Stimulated activated CD4-positive, alpha-beta T cell treated with anti-CD3 and anti-CD28 coated beads, Interleukin-15, amount 100 ng/mL, for 48 hours (primary cell): Measurements from ENCODE around the gene YOD1.

Experiments used
- DNase-seq, 2 donors: peaks; one replicate each; pipeline ENCODE4 v3.0.0-alpha.2; 2020; ENCODE audit warnings: low read depth in 2 of 2

YOD1 gene

DNA sequence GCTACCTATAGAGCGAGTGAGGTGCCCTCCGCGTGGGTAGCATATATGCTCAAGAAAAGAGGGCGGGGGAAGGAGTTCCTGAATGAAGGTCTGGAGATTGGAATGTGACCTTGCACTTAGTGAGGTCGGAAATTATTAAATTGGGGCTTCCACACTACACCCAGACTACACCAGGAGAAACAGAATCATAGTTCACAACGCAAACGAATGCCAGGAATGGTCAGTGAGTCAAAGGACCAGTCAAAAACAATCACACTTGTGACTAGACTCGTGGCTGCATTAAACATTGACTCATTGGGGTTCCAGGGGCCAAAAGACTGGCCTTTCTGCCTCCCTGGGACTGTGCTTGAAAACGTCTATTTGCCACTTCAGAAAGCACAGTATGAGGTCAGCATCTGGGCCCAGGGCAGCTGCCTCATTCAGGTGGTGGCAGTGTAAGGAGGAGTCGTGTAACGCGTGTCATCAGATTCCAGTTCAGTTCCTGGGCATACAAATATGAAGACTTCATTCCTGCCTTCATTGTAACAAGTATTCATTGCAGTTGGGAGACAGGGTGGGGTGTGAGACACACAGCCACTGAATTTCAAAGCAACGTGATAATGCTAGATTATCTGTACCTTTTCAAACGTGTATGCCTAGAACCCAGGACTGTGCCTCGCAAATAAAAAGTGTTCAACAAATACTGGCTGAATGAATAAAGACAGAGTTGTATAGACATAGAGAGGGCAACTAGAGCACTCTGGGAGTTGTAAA is at the start of gene YOD1:
TSS of gene YOD1 (minus strand) at position 18 of the 753 bp plus-strand sequence. CDS start 178 bp downstream, outside the sequence.
- DNase-seq: no peak

DNA sequence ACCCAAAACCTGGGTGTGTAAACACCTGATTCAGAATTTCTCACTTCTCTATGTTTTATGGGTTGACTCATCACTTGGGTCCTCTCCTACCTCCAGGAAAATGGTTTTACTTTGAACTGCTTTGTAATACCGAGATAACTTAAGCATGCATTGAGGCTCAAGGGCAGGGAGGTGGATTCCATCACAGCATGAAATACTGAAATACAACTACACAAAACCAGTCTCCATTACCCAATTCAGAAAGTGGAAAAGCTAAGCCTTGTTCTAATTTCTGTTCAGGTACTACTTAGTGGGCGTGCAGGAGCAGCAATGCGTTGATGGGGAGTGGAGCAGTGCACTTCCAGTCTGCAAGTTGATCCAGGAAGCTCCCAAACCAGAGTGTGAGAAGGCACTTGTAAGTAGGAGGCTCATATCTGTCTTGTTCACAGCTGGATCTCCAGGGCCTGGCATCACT is 46.9 kb upstream of the YOD1 start:
- DNase-seq: peak; percentile 14 to 19

DNA sequence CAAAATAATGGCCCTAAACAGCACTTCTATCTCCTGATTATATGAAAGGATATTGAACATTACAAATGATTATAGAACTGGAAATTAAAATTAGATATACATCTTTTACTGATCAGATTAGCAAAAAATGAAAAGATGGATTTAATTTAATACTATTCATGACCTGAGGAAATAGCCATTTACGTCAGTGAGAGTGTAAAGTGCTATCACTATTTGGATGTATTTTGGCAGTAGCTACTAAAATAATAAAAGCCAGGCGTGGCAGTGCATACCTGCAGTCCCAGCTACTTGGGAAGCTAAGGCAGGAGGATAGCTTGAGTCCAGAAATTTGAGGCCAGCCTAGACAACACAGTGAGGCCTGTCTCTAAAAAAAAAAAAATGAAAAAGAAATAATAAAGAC is 42.9 kb upstream of the YOD1 start:
- no peak for DNase-seq

DNA sequence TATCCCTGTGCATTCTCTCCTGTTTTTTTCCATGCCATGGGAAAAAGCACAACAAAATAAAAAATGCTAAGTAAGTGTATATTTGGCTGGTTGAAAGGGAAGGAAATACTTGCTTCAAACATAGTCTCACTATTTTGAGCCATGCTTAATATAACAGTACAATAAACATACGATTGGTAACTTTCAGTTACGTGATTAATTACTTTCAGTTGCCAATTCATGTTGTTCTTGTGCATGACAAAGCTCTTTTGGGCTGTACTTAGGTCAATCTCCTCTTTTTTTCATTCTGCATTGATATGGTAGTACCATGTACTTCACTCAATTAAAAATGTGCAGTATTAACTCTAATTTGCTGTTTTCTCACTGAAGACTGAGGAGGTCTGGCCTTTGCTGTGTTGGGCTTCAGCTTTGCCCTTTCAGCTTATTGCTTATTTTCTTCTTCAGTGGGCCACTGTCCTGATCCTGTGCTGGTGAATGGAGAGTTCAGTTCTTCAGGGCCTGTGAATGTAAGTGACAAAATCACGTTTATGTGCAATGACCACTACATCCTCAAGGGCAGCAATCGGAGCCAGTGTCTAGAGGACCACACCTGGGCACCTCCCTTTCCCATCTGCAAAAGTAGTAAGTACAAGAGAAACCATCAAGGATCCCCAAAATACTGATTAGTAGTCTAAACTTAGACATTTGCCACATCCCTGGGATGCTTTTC is 40.3 kb upstream of the YOD1 start:
- DNase-seq: no peak

DNA sequence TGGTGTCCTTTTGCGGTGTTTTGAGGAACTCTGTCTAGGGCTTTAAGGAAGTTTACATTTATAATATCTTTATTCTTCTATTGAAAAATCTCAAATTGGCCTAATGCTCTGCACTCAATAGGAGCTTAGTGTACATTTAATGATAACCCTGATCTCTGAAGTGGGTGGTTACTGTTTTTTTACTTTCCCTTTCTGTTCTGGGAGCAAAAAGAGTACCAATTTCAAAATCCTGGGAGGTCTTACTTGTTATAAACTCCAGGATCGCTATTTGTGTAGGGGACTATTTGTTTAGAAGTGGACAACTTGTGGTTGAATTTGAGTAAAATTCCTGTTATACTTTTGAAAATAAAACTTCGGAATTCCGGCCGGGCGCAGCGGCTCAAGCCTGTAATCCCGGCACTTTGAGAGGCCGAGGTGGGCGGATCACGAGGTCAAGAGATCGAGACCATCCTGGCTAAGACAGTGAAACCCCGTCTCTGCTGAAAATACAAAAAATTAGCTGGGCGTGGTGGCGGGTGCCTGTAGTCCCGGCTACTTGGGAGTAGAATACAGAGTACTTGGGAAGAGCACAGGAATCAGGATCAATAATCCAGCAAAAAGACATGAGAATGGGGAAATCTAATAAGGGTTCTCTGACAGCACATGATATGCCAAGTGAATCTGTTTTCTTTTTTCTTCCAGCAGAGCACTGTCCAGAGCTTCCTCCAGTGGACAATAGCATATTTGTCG is 38.8 kb upstream of the YOD1 start:
- DNase-seq: no peak

DNA sequence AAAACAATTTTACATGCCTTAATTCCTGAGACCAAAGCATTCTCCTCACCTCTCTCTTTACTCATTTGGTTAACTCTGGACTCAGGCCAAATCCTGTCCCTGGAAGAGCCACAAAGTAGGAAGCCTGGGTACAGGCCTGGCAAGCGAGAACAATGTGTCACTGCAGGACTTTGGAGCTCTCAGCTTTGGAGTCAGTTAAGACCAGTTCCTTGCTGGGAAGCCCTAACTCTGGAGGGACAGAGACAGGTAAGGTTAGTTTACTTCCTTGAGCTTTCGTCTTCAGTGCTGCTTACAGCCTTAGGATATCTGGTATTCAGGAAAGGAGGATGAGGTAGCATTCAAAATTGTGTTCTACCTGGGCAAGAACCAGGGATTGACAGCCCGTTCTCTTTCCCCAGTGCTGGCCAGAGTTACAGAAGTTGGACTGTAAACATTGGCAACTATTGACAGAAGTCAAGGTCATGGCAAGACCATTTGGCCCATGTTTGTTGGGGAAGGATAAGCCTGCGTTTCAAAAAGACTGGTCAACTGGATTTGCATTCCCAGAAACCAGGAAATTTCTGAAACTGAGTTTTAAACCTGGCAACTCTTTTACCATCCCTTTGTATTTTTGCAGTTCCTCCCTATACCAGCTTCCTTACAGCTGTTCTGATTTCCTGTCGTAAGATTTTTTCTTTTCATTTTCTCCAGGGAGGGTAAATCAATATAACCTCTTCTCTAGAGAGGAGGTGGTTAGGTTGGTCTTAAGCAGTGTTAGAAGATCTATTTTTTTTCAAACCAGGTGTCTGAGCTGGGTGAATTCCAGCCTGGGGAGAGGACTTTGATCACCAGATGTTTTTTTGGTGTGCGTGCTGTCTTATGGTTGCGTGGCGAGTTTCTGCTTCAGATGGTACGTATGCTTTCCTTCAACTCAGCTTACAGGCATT is 38.0 kb upstream of the YOD1 start, which contains the start of gene C4BPB:
TSS of gene C4BPB (plus strand) at position 160 of the 926 bp plus-strand sequence. CDS start at position 832, 672 bp downstream.
- no peak for DNase-seq

DNA sequence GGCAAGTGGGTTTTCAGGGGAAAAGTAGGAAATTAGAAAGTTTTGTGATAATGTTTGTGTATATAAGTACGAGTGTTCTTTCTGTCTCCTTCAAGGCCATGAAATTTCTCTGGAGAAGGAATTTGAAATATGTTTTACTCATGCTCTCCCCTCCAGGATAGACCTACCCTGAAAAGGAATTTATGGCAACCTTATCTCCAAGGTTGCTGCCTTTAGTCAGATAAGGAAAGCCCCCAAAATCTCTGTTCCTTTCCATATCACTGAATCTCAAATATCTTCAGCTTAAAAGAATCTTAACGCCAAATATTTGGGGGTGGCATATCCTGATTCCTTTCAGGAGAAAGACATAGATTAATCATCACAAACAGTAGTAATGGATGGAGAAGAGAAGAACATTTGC is 37.2 kb upstream of the YOD1 start:
- no peak for DNase-seq

DNA sequence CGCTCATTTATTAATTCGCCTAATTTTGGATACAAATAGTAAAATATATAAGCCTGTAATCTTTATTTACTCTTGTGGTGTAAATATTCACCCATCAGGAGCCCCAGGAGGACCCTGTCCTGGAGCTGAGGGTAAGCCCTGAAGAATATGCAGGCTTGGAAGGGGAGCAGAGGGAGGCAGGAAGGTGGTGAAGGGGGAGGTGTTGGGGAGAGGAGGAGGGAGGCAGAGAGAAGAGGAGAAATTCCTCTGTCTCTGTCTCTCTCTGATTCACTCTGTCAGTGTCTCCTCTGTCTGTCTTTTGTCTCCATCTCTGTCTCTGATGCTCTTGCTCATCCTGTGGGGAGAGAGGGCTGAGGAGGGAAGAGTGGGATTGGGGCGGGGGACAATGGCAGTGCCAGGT is 34.9 kb upstream of the YOD1 start:
- DNase-seq: no peak

DNA sequence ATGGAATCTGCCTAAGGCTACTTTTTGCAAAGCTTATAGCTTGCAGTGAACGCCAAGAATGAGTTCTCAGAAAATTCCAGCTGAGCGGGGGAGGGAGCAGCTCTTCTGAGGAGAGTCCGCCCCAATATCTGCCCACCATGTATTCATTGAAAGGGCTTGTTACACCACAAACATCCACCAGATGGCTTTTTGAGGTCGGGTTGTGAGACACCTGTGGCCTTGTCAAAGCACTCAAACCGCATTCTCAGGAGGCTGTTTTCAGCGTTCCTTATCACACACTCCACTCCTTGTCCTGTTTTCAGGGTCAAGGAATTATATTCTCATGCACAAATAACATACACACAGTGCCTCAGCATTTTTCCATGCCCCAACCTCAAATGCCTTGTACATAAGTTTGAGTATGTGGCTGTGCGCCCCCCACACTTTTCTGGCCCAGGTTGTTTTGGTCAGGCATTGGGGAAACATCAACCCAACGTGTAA is 33.7 kb upstream of the YOD1 start:
- peak; percentile 17 to 33 for DNase-seq

DNA sequence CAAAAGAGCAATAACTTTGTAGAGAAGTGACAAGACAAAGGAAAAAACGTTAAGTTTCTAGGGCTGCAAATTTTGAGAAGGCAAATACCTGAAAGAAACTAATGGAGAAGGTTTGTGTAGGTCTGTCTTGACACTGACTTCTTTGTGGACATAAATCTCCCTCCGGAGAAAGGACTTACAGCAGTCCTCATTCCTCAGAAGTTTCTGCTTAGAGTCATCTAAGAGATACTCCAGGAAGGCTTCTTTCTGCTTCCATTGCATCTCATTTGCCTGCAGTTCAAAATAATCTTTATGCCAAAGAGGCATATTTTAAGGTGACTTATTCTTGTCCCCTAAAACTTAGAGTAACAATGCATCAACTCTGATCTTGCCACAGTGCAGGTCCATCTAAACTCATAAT is 33.2 kb upstream of the YOD1 start:
- DNase-seq: no peak

DNA sequence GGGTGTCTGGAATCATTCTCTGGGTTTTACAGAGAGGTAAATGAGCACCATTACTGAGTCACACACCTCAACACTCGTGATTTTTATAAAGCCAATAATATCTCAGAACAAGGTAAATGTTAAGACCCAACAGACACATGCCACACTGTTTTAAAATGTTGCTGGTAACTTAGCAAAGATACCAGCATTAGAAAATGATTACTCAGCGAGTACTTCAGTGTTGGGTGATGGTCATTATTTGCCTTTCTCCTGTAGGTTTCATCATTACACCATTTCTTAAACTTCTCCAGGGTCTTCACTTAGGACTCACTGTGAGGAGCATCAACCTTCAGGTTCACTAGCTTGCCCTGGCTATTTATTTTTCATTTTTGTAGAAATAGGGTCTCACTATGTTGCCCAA is 30.8 kb upstream of the YOD1 start:
- no peak for DNase-seq

DNA sequence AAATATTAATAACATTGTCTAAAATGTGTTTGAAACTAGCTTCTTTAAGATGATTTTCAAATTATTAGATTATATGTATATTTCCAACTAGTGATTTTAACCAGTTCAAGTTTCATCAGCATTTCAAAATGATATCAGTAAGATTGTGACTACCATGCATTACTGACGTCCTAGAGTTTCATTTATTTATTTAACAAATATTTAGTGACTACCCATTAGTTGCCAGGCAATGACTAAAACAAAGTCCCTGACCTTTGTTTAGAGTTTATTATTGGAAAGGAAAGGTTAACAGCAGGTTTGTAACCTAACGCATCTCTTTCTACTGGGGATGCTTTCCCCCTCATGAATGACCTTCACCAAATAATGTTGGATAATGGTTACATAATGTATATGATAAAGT is 30.1 kb upstream of the YOD1 start:
- no peak for DNase-seq

DNA sequence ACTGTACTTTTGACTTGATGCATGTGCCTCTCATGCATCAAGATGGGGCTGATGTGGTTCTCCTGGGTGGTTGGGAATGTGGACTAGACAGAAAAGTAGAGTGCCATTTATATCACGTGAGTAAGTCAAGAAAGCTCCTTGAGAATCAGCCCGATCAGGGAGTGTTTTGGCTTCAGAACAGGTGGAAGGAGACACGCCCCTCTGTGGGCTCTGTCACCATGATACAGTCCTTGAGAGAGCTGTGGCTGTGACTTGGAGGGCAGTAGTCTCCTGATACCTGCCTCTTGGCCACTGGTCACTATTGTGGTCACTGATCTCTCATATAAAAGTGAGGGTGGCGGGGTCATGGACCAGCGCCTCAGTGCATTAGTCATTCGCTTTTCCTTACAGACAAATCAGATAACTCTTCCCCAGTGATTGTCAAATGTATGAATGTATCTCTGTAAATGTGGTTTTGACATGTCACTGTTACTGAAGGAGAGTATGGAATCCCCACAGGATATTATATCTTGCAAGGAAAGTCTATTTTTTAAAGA is 28.8 kb upstream of the YOD1 start:
- no peak for DNase-seq

DNA sequence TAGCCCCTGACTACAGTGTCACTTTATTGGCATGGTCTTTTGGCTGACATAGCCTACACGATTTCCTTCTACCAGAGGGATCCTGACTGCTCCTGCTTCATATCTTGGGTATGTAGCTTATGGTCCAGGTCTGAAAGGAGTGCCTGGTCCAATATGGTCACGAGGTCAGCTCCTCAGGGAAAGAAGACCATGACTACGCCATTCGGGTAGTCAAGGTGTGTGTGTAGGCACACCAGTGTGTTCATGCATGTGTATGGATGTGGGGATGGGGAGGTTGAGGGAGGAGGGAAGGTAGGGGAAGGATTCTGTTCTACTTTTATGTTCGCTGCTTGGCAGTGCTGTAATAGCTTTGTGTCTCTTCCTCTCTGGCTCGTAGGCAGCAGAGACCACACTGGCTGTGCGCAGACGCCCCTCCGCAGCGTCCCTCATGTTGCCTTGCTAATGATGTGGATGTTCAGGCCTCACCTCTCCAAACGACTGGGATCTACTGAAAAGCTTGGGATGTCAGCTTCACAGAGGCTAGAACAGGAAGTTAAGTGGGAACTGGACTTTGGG is 27.6 kb upstream of the YOD1 start:
- no peak for DNase-seq

DNA sequence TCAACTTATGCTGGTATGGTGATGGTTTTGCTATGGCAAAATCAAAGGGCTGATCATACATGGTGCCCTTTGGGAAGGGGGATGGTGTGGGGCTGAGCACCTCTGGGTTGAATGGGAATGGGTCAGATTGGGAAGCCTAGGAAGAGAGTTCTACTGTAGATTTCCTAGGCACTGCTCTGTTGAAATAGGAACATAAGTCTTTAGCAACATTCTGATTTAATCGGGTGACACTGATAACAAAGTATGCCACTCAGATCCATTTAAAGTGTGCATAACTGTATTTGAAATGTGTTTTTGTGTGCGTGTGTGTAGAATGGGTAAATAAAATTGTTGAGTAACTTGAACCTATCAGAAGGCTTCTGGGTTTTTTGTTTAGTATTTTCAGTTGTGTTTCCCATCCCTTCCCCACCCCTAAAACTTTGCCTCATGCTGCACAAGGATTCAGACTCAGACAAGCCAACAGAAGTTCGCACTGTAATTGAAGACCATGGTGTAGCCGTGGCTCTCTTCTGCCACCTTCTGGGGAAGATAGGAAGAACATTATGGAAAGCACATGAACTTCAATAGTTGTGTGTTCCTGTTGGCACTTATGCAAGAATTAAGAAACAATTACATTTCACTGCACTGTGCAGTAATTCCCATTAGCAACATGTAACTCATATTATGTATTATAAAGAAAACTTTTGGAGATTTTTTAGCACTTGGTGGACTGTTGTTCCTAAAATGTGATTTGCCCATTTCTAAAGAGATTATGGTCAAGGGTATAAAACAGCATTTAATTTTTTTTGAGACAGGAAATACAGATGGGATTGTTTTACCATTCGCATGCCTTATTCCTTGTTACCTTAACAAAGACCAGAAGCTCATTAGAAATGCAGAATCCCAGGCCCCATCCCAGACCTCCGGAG is 26.7 kb upstream of the YOD1 start:
- peak; percentile 25 to 47 for DNase-seq

DNA sequence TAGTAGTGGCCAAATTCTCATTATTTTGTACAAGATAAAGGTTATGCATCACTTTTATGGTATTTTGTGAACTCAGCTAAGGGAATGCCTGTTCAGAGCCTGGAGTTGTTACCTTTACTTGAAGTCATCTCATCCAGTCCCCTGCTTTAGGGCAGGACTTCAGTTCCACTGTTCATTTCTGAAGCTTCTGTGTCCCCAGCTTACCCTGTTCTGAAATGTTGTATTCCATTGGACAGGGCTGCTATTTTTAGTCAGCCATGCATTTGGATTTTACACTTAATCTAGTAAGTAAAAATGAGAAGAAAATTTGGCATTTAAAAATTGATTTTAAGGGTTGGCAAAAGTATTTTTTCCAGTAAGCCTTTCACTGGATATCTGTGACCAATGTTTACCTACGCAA is 26.0 kb upstream of the YOD1 start:
- no peak for DNase-seq

DNA sequence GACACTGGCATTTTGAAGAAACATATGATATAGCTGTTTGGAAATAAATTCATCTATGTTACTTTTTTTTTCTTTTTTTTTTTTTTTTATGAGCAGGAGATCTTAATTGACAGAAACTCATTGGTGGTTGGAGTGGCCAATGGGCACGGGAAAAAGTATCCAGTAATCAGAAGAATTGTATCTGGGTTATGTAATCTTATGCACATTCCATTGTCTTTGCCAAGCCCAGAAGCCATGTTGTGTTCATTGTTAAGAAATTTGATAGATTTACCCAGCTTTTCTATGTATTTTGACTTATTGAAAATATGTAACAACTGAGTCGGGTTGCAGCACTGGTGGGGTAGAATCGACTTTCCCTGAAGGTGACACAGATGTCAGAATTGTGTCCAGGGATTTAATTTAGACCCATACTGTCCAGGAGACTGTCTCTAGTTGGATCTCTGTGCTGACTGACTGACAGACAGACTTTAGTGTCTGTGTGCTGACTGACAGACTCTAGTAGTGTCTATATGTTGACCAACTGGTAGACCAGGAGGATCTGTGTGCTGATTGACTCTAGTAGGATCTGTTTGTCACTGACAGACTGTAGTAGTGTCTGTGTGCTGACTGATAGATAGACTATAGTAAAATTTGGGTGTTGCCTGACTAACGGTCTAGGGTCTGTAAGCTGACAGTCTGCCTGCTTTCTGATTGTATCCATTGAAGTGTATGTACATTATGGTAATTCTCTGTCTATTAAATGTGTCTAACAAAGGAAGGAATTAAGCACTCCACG is 25.4 kb upstream of the YOD1 start:
- no peak for DNase-seq

DNA sequence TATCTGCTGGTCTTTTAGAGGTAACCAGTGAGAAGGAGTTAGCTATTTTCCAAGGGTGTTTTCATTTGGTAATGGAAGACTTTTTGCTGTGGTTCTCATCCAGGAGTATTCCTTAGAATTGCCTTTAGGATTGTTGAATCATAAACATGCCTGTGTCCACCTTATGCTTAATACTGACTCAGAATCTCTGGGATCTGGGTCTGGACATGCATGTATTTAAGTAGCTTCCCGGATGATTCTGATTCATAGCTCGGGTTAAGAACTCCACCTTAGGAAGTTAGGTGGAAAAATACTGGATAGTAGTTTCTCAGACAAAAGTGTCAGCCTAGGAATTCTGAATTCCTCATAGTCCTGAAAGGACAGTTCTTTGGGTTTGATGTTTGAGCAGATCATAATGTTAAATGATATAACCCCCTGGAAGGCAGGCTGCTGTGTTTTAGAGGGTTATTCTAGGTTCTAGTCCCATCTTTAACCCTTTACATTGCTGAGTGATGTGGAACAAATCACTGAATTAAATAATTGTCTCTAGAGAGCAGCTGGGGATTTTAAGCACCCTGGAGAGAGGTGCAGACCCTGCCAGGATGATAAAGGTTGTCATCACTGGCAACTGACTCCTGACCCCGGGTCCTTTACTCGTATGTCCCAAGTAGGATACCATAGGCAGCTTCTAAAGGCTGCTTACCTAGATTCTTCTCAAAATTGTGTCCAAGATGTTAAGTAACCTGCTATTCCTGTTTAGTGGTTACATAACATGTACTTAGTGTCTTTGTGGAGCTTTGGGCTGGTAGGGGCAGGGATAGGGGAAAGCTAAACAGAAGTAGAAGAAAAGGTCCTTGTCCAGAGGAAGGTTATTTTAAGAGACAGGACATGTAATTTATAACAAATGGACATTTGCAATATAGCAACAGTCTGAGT is 23.2 kb upstream of the YOD1 start:
- DNase-seq: no peak
